DMS 273 treated with DMSO at 0.1 percent for 48 hours (cell line): ENCODE data around the gene CSMD2.

Source experiments
- DNase-seq: peaks from one replicate; lab custom pipeline; 2025; lab: John Stamatoyannopoulos, UW

Gene CSMD2

DNA sequence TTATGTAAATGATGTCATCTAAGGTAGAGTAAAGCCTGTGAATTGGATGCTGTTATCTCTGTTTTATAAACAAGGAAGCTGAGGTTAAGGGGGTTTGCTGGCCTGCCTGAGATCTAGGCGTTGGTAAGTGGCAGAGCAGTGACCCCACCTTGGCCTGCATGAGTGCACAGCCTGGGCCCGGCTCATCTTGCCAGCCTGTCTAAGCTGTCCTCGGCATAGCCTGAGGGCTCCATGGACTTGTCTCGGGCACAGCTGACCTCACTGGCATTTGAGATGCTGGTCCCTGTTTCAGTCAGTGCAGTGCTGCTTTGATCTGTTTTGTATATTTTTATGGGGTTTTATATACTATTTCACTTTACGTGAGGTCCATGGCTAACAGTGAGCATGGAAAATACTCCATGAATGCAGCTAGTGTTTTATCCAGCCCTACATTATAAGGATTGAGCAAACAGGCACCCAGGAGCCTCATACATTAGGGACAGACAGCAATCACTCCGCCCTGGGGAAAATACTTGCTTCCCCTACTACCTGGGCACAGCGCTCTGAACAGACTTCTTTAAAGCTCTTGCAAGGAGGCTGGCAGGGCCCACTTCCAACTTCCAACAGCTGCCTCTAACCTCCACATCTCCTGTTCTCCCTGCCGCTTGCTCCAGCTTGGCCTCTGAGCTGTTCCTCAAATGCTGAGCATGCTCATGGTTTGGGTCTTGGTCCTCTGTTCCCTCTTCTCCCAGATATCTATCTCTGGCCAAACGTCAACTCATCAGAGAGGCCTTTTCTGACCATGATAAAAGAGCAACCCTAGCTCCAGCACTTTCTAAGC is 451.8 kb downstream of the CSMD2 start:
- DNase-seq: no peak

GRCh38 chr1:33712186-33712585 is 452.8 kb downstream of the CSMD2 start:
- no peak for DNase-seq

- DNase-seq: peak; percentile 81
These were observed 453.5 kb downstream of the CSMD2 start for GRCh38 chr1:33711511-33711910.

GRCh38 chr1:33710967-33711366 is 454.1 kb downstream of the CSMD2 start:
- peak; percentile 45 for DNase-seq

GRCh38 chr1:33709783-33710718 is 455.0 kb downstream of the CSMD2 start:
- DNase-seq: peak; percentile 72

GRCh38 chr1:33709174-33709782 is 455.8 kb downstream of the CSMD2 start:
- no peak for DNase-seq

GRCh38 chr1:33706634-33707255 is 458.3 kb downstream of the CSMD2 start:
- no peak for DNase-seq

DNA sequence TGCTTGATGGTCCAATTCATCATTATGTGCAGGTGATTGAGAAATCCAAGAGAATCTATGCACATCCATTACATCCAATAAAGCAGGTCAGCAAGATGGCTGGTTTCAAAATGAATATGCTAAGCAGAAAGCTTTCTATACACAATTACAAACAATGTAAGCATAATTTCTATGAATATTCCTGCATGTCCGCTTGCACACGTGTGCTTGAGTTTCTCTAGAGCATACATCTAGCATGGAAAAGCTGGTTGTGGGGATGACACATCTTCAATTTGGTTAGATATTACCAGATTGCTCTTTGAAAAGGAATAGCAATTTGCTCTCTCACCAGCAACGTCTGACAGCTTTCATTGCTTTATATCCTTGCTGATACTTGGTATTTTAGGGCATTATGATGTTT is 461.6 kb downstream of the CSMD2 start:
- DNase-seq: no peak

DNA sequence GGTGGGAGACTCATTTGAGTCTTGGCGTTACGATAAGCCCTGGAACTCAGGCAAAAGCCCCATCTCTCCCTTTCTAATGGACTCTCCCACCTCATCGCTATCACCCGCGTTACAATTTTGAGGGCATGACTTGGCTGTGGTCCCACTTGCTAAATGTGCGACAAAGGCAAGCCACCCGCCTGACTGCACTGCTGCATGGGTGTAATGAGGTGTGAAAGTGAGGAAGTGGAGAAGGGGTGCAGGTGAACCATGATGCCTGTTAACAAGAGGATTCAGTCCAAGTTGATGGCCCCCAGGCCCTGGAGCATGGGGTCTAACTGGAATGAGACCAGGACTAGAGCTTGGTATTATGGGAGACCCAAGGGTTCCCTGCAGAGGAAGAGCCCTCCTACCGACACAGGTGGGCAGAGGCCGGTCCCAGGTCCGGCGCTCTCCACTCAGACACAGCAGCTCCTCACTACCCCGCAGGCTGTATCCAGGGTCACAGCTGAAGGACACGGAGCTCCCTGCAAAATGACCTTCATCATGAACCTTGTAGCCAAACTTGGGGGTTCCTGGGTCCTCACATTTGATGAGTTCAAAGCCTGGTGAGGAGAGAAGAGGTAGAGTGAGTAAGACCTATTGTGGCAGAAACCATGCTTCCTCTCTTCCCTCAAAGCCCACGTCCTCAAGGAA is 466.5 kb downstream of the CSMD2 start:
- no peak for DNase-seq

GRCh38 chr1:33697816-33698215 is 467.2 kb downstream of the CSMD2 start:
- DNase-seq: no peak

DNA sequence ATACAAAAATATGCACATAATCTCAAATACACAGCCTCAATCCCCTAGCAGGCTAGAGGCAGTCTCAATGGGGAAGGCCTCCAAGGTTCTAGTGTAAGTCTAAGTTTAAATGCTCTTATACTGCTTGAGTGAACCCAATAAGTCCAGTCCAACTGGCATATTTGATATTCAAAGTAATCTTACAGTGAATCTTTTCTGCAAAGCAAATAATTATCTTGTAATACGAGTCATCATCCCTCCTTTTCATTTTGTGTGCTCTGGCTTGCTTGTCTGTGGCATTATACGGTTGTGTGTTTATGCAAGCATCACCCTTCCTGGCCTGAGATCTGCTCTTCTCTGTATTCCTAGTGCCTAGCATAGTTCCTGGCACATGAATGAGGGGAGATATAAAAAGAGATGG is 468.1 kb downstream of the CSMD2 start:
- DNase-seq: no peak

DNA sequence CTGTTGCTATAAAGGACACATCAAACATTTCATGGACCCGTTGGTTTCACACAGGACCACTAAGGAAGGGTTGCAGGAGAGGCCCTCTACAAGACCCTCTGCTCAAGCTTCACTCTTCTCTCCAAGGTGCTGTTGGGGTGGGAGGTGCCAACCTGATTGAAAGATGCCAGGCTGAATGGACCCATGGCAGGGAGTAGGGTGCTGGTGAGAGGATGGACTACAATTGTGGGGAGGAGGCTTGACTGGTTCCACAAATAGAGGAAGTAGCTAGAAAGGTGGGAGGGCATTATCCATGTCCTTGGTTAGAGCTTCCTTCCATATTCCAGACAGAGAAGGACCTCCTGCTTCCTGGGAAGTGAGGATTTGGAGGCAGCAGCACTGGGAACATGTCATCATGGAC is 468.7 kb downstream of the CSMD2 start:
- DNase-seq: no peak

- DNase-seq: no peak
These were observed 472.5 kb downstream of the CSMD2 start for GRCh38 chr1:33692206-33693188.

- DNase-seq: no peak
These were observed 478.0 kb downstream of the CSMD2 start for GRCh38 chr1:33687000-33687399.

DNA sequence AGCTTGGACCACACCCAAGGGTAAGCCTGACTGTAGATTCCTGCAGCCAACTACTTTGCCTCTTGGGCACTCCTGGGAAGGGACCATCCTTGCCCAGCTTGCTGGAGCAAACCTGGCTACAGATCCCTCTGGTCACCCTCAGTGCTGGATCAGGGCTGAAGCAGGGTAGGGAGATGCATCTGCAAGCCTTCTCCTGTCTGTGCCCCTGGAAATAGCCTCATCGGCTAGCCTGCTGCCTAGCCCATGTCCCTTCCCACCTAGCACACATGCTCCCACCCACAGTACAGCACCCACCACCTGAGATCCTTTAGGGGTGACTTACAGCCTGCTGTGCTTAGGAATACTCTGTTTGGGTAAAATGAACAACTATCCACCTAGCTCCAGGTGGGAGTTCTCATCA is 478.5 kb downstream of the CSMD2 start:
- DNase-seq: no peak

- no peak for DNase-seq
These were observed 479.8 kb downstream of the CSMD2 start for GRCh38 chr1:33685256-33685655.

DNA sequence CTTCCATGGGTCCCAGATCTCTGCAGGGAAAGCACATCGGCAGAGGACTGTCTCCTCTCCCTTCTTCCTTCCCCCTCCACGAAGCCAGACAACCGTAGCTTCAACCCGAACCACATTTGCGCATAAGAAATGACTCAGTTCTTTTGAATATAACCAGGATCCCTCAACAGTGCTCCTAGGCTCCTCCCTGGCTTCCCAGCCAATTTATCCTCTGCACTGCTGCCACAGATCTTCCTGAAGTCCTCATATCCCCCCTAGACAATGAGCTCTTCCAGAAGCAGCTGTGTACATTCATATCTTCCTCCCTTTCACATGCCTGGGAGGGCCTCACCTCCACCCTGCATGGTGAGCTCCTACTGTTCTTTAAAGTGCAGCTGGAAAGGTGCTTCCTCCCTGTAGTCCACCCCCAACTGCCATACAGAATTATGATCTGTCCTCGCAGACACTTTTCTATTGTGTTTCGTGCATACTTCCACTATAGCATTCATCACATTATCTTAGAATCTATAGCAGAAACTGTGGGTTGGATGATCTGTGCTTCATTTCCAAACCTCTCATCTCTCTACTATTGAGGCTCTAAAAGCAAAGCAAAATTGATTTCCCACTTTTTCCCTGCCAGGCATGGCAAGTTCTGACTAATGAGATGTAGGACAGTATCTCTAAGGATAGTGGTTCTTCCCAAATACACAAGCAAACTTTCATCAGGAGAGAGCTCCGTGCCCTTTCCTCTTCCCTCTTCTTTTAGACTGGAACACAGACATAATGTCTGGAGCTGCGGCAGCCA is 480.4 kb downstream of the CSMD2 start:
- DNase-seq: no peak

GRCh38 chr1:33683913-33684312 is 481.1 kb downstream of the CSMD2 start:
- no peak for DNase-seq

- DNase-seq: no peak
These were observed 482.7 kb downstream of the CSMD2 start for GRCh38 chr1:33682371-33682770.
